ENCODE results near the gene LRTM2. TPM values are rescaled to one million over a fixed set of nuclear protein-coding genes. Genes with fewer than 3 reads are reported as not detected.

The LRTM2 gene
- total RNA-seq, 4 donors from 2014 or later = not detected

DNA sequence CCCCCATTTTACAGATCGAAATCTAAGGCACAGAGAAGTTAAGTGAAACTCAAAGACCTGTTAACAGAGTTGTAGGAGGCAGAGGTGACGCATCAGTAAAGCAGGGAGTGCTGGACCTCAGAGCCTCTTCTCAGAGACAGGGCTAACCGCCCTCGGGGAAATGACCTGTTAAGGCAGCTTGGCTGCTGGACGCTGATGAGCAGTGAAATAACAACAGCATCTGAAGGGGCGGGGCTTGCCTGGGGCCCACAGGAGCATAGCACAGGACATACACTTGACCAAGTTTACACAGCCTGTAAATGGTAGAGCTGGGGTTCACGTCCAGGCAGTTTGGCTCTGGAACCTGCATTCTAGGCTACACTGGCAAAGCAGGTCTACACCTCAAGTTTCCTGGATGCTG lies 39.3 kb downstream of the LRTM2 start:
- ATAC-seq (ENCODE audit: low FRiP score) (no peak), DNase-seq (ENCODE audit: low spot score) (no peak)
- TF ChIP-seq, protein P1, sequence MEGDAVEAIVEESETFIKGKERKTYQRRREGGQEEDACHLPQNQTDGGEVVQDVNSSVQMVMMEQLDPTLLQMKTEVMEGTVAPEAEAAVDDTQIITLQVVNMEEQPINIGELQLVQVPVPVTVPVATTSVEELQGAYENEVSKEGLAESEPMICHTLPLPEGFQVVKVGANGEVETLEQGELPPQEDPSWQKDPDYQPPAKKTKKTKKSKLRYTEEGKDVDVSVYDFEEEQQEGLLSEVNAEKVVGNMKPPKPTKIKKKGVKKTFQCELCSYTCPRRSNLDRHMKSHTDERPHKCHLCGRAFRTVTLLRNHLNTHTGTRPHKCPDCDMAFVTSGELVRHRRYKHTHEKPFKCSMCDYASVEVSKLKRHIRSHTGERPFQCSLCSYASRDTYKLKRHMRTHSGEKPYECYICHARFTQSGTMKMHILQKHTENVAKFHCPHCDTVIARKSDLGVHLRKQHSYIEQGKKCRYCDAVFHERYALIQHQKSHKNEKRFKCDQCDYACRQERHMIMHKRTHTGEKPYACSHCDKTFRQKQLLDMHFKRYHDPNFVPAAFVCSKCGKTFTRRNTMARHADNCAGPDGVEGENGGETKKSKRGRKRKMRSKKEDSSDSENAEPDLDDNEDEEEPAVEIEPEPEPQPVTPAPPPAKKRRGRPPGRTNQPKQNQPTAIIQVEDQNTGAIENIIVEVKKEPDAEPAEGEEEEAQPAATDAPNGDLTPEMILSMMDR (IDR thresholded peaks at IDR 0.05) = no peak

DNA sequence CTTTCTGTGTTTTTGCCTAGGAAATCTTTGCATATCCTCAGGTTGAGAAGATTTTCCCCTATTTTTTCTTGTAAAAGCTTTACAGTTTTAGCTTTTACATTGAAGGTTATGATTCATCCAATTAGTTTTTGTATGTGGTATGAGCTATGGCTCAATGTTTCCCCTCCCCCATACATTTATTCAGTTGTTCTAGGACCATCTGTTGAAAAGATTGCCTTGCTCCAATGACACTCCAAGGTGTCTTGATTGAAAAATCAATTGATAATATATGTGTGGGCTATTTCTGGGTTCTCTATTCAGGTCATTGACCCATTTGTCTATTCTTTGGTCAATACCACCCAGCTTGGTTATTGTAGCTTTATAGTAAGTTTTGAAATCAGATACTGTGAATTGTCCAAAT lies 42.6 kb downstream of the LRTM2 start:
- no peak for DNase-seq (ENCODE audit: low spot score)
- TF ChIP-seq, protein P1 (IDR thresholded peaks at IDR 0.05) = no peak
- ATAC-seq (ENCODE audit: low FRiP score) = no peak

DNA sequence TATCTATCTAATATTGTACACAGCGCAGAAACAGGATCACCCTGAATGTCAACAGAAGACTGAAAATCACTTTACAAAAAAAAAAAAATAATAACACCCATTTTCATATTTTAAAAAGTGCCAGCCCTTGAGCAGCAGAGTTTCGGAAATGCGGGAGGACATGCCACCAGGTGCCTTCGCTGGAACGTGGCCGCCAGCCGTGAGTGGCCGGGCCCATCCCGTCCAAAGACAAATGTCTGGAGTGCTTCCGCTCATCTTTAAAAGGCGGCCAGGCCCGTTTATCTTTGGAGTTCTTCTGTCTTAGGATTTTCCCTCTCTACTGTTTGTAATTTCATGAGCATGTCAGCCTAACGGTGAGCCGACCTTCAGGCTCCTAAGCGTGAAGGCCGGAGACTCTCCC lies 43.5 kb downstream of the LRTM2 start:
- TF ChIP-seq, protein P1 (IDR thresholded peaks at IDR 0.05) = no peak
- DNase-seq (ENCODE audit: low spot score) (no peak), ATAC-seq (ENCODE audit: low FRiP score) (no peak)

DNA sequence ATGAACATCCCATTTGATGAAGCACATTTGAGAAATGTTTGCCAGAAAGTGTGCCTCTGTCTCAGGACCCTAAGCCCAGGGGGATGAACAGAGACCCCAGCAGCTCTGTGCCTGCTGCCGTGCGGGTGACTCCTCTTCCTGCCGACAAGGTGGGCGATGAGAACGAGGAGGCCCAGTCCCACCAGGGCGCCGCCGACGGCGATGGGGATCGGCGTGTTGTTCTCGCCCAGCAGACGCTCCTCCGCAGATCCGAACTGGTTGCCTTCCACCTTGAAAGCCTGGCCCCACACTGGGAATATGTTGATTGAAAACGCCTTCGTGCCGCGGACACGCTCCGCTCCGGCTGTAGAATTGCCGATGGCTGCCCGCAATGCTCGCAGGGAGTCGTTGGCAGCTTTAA lies 44.1 kb downstream of the LRTM2 start:
- DNase-seq (ENCODE audit: low spot score) = no peak
- ATAC-seq (ENCODE audit: low FRiP score) = no peak

DNA sequence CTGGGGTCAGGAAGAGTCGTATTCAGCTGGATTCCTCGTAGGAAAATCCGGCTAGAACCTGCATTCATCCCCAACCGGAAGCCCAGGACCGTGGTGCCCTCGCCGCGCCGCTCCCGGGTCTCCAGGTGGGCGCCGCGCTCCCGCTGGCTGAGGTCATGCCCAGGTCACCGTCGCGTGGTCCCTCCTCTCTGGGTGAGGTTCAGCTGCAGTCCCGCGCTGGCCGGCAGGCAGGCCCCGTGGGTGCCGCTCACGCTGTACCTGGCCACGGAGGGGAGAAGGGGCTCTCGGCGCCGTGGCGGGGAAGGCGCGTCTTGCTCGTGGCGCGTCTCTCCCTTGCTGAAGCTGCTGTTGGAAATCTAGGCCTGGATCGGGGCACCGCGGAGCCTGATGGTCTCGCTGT lies 44.5 kb downstream of the LRTM2 start:
- TF ChIP-seq, protein P1 (IDR thresholded peaks at IDR 0.05) = no peak
- ATAC-seq (ENCODE audit: low FRiP score) = no peak

More for the DNA sequence above, 44.1 kb downstream of the LRTM2 start:
- TF ChIP-seq, protein P1 (IDR thresholded peaks at IDR 0.05) = no peak

DNA sequence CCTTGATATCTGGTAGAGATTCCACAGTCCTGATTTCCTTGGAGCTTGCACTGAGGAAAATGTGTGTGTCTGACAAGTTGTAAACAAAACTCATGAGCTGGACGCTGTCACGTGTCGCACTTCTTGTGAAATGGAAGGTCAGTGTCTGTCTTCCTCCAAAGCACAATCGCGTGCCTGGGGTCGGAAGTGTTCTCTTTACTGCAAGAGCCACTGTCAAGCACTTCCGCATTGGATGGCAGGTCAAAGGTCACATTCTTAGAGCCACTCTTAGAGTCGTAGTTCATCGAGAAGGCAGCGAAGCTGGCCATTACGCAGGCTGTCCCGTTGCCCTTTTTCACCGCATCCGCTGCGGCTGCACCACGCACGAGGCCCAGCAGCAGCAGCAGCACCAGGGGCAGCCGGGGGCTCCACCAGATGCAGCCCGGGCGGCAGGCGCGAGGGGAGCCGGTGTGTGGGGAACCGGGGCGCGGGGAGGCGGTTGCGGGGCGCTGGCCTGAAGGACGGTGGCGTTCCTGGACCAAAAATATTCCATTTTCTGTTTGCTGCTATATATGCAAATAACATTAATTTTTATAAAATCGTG lies 45.0 kb downstream of the LRTM2 start:
- TF ChIP-seq, protein P1 (IDR thresholded peaks at IDR 0.05) = no peak
- ATAC-seq (ENCODE audit: low FRiP score) (no peak), DNase-seq (ENCODE audit: low spot score) (no peak)

More for the DNA sequence above, 44.5 kb downstream of the LRTM2 start:
- DNase-seq (ENCODE audit: low spot score) = no peak

DNA sequence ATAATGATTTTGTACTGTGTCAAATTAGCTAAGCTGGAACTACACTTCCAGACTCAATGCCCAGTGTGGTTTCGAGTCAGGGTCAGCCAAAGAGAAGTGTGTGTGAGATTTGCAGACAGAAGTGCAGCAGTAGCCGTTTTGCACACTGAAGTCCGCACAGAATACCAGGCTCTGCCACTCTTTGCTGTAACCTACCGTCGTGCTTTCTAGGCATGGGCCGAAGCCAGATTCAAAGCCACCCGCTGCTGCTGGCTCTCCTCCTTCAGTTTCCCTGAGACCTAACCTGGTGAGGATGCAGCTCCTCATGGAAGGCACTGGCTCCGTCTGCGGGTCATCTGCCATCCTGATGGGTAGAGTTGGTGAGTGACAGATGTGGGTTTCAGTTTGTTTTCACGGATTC lies 48.8 kb downstream of the LRTM2 start:
- ATAC-seq (ENCODE audit: low FRiP score) (no peak), DNase-seq (ENCODE audit: low spot score) (no peak)
- TF ChIP-seq, protein P1 (IDR thresholded peaks at IDR 0.05) = no peak

All from omental fat pad (tissue), 4 donors.